ENCODE measurements around the gene HTR6.

HTR6 gene

DNA sequence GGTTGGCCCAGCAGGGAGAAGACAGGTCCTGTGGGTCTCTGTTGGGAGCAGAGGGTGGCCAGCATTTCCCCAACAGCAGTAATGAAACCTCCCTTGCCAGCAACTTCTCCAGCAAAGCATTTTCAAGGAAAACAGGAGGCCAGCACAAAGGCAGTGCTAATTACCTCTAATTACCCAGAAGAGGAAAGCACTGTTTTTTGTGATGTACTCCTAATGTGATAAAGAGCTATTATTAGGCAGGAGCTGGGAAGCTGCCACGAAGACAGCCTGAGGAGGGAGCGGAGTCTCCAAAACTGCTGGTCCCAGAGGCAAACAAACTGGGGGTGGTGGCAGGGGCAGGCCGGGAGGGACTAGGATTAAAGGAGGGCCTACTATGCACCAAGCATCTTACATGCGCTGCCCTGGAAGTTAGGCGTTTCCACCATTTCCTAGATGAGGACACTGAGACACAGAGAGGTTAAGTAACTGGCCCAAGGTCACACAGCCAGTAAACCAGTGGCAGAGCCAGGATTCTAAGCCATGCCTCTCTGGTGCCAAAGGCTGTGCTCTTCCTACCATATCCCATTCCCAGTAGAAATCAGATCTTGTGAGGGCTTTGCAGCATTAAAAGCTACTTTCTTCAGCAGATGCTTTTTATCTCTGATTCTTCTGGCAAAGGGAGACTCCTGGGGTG is 24.5 kb downstream of the HTR6 start:
- TF ChIP-seq, protein P1, sequence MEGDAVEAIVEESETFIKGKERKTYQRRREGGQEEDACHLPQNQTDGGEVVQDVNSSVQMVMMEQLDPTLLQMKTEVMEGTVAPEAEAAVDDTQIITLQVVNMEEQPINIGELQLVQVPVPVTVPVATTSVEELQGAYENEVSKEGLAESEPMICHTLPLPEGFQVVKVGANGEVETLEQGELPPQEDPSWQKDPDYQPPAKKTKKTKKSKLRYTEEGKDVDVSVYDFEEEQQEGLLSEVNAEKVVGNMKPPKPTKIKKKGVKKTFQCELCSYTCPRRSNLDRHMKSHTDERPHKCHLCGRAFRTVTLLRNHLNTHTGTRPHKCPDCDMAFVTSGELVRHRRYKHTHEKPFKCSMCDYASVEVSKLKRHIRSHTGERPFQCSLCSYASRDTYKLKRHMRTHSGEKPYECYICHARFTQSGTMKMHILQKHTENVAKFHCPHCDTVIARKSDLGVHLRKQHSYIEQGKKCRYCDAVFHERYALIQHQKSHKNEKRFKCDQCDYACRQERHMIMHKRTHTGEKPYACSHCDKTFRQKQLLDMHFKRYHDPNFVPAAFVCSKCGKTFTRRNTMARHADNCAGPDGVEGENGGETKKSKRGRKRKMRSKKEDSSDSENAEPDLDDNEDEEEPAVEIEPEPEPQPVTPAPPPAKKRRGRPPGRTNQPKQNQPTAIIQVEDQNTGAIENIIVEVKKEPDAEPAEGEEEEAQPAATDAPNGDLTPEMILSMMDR (IDR thresholded peaks at IDR 0.05; ENCODE audit: extremely low read depth, missing control alignments) = no peak
- DNase-seq (ENCODE audit: low spot score) = no peak

DNA sequence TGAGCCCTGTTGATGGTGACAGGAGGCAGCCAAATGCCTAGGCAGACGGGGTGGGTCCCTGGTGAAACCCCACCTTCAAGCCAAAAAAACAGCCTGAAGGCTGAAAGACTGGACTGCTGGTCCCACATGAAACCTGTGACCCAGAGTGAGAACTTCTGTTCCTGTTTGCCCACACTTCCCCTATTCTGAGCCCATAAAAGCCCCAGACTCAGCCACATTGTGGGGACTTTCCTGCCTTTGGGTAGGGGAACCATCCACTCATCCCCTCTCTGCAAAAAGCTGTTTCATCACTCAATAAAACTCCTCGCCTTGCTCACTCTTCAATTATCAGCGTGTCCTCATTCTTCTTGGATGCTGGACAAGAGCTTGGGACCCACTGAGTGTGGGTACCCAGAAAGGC is 25.2 kb downstream of the HTR6 start:
- no peak for DNase-seq (ENCODE audit: low spot score)
- TF ChIP-seq, protein P1 (IDR thresholded peaks at IDR 0.05; ENCODE audit: extremely low read depth, missing control alignments) = no peak

DNA sequence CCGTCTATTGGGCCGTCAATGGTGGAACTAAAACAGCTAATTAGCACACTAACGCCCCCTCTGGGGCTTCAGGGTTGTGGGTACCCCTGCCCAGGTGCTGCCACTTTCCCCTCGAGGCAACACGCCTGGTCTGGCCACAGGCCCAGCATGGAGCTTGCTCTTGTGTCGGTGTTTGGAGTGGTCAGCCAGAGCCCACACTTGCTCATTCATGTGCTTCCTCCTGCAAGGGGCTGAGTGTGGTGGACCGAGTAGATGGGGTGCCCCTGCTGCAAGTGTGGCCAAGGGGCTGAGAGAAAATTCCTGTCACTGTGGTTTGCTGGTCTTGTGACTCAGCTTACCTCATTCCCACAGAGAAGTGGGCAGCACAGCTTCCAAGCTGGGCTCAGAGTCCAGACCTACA is 25.7 kb downstream of the HTR6 start:
- DNase-seq (ENCODE audit: low spot score) = no peak
- TF ChIP-seq, protein P1 (IDR thresholded peaks at IDR 0.05; ENCODE audit: extremely low read depth, missing control alignments) = no peak

DNA sequence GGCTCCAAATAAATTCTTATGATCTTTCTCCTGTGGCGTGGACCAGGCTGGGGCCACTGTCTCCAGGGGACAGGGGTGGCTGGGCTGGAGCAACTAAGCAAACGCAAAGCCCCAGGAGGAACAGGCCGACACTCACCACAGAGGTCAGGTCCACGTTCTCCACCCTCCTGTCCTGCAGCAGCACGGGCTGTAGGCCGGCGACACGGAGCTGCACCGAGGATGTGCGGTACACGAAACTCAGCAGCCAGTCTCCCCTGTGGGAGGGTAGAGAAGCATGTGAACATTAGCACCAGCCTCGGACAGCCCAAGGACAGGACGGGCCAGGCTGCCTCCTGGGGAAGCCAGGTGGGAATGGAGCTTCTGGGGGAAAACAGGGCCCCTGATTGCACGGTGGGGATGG is 29.6 kb downstream of the HTR6 start:
- DNase-seq (ENCODE audit: low spot score) = no peak
- TF ChIP-seq, protein P1 (IDR thresholded peaks at IDR 0.05; ENCODE audit: extremely low read depth, missing control alignments) = no peak

DNA sequence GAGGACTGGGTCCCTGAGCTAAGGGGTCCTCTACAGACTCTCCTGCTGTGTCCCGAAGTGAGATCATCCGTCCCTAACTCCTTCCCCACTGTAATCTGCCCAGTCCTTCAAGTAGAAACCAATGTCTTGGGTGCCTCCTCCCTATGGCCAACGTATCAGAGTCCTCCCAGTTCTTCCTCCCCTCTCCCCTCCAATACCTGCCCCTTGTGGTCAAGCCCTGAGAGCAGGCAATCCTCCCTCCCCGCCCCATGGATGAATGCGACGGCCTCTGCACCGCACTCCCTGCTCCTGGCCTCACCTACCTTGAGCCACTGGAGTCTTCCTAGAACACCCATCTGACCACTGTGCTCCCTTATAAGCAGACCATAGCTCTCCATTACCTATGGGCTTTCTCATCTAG is 31.1 kb downstream of the HTR6 start:
- TF ChIP-seq, protein P1 (IDR thresholded peaks at IDR 0.05; ENCODE audit: extremely low read depth, missing control alignments) = no peak
- no peak for DNase-seq (ENCODE audit: low spot score)

DNA sequence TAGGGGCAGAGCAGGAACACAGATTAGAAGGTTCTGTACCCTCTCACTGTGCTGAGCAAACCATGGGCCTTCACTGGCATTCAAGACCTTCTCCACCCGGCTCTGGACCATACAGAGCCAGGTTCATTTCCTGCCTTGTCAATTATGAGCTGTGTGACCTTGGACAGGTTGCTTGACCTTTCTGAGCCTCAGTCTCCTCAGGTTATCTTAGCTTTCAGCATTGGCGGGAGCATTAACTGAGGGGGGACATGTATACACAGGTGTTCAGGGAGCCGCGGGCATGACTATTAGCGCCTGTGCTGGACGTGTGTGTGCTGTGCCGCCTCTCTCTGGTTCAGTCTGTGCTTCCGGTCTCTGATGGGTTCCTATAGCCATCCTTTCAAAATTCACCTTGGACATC is 32.1 kb downstream of the HTR6 start:
- TF ChIP-seq, protein P1 (IDR thresholded peaks at IDR 0.05; ENCODE audit: extremely low read depth, missing control alignments) = no peak
- DNase-seq (ENCODE audit: low spot score) = no peak

DNA sequence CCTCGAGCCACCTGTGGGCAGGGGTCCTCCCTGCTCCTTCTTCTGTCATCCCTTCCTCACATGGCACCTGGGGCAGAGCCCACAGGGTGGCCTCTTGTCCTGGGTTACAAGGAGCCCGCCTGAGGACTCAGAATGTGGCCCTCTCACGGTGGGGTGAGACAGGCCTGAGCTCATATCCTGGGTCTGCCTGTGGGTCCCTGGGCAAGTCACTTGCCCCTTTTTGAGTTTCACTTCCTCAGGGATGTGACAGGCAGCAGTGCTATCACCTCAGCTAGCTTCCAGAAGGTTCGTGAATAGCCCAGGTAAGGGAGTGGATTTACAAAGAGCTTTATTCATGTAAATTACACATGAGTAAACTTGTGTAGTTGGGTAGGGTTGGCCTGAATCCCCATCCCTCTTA is 33.5 kb downstream of the HTR6 start:
- TF ChIP-seq, protein P1 (IDR thresholded peaks at IDR 0.05; ENCODE audit: extremely low read depth, missing control alignments) = no peak
- DNase-seq (ENCODE audit: low spot score) = no peak
